Ishikawa (cell line): ENCODE results near the gene ZBTB7C.

ENCODE experiments used
- CEBPB ChIP-seq: IDR thresholded peaks from 2 replicates; pipeline ENCODE4 v1.6.1; 2012
- CREB1 ChIP-seq: IDR thresholded peaks from 2 replicates; pipeline ENCODE4 v1.6.1; 2012; ENCODE audit warnings: low read depth
- EGR1 ChIP-seq: IDR thresholded peaks from 2 replicates; pipeline ENCODE4 v1.6.1; 2012
- EP300 ChIP-seq: IDR thresholded peaks from 2 replicates; pipeline ENCODE4 v1.6.1; 2012; ENCODE audit warnings: borderline replicate concordance
- FOXM1 ChIP-seq: IDR thresholded peaks from 2 replicates; pipeline ENCODE4 v1.6.1; 2012; ENCODE audit warnings: low read depth, borderline replicate concordance
- MAX ChIP-seq: IDR thresholded peaks from 2 replicates; pipeline ENCODE4 v1.6.1; 2012
- NFIC ChIP-seq: IDR thresholded peaks from 2 replicates; pipeline ENCODE4 v1.6.1; 2012
- RAD21 ChIP-seq: IDR thresholded peaks from 2 replicates; pipeline ENCODE4 v1.6.1; 2012; ENCODE audit warnings: low read depth
- REST ChIP-seq: IDR thresholded peaks from 2 replicates; pipeline ENCODE4 v1.6.1; 2012; ENCODE audit warnings: low read depth, mild to moderate bottlenecking
- TAF1 ChIP-seq: IDR thresholded peaks from 2 replicates; pipeline ENCODE4 v1.6.1; 2012; ENCODE audit warnings: low read depth, mild to moderate bottlenecking
- TCF12 ChIP-seq: IDR thresholded peaks from 2 replicates; pipeline ENCODE4 v1.6.1; 2012; ENCODE audit warnings: low read depth
- TEAD4 ChIP-seq: IDR thresholded peaks from 2 replicates; pipeline ENCODE4 v1.6.1; 2012
- USF1 ChIP-seq: IDR thresholded peaks from 2 replicates; pipeline ENCODE4 v1.6.1; 2012
- YY1 ChIP-seq: IDR thresholded peaks from 2 replicates; pipeline ENCODE4 v1.6.1; 2012; ENCODE audit warnings: low read depth
- ZBTB7A ChIP-seq: IDR thresholded peaks from 2 replicates; pipeline ENCODE4 v1.6.1; 2012; ENCODE audit warnings: low read depth

The ZBTB7C gene

GRCh38 chr18:48122816-48123215 is 286.4 kb downstream of the ZBTB7C start:
- TF ChIP-seq TEAD4, result no peak
- TF ChIP-seq USF1, result no peak
- no peak for TF ChIP-seq ZBTB7A
- no peak for TF ChIP-seq TCF12
- no peak for TF ChIP-seq CEBPB
- TF ChIP-seq EP300, result no peak
- TF ChIP-seq NFIC, result no peak
- no peak for TF ChIP-seq MAX
- TF ChIP-seq RAD21, result no peak
- no peak for TF ChIP-seq EGR1
- TF ChIP-seq REST, result no peak
- no peak for TF ChIP-seq YY1
- TF ChIP-seq TAF1, result no peak
- no peak for TF ChIP-seq FOXM1
- TF ChIP-seq CREB1, result no peak

- TF ChIP-seq MAX, result no peak
- no peak for TF ChIP-seq ZBTB7A
- no peak for TF ChIP-seq USF1
- TF ChIP-seq CEBPB, result no peak
- TF ChIP-seq EP300, result no peak
- TF ChIP-seq FOXM1, result no peak
- TF ChIP-seq TEAD4, result no peak
Measured at GRCh38 chr18:48122376-48122775, 286.8 kb downstream of the ZBTB7C start.

- TF ChIP-seq NFIC (no peak), USF1 (no peak), YY1 (no peak), TCF12 (no peak), CEBPB (no peak)
Measured at GRCh38 chr18:48121752-48122151, 287.4 kb downstream of the ZBTB7C start.

GRCh38 chr18:48119204-48119603 is 290.0 kb downstream of the ZBTB7C start:
- no peak for TF ChIP-seq CREB1
- no peak for TF ChIP-seq RAD21
- no peak for TF ChIP-seq USF1

- TF ChIP-seq TEAD4 (no peak), MAX (no peak), USF1 (no peak), RAD21 (no peak), NFIC (no peak), EGR1 (no peak), TAF1 (no peak), REST (no peak), TCF12 (no peak), CREB1 (no peak), CEBPB (no peak), EP300 (no peak), FOXM1 (no peak), ZBTB7A (no peak), YY1 (no peak)
Measured at GRCh38 chr18:48116873-48117630, 292.1 kb downstream of the ZBTB7C start.
